NCI-H2227 (cell line): ENCODE results near the gene ATP2A3.
"Not testable (repeated sequence)": the region's sequence is repeated elsewhere in the genome, so short reads cannot be mapped to it uniquely, and the experiment has no call there.

Experiments
- DNase-seq: peaks from one replicate; lab custom pipeline; 2025; ENCODE audit not compliant: unreplicated experiment; lab: John Stamatoyannopoulos, UW

The ATP2A3 gene

GRCh38 chr17:3956327-3956957, 7.8 kb downstream of the ATP2A3 start:
- no peak for DNase-seq

- DNase-seq, result no peak
Measured at GRCh38 chr17:3955673-3955988, 8.6 kb downstream of the ATP2A3 start.

GRCh38 chr17:3954976-3955672, 9.1 kb downstream of the ATP2A3 start:
- DNase-seq, result no peak

- DNase-seq, result no peak
Measured at GRCh38 chr17:3954086-3954485, 10.2 kb downstream of the ATP2A3 start.

- DNase-seq, result no peak
Measured at GRCh38 chr17:3953542-3953941, 10.7 kb downstream of the ATP2A3 start.

- no peak for DNase-seq
Measured at GRCh38 chr17:3952186-3952585, 12.1 kb downstream of the ATP2A3 start.

GRCh38 chr17:3951420-3951819, 12.8 kb downstream of the ATP2A3 start:
- DNase-seq, result no peak

GRCh38 chr17:3951003-3951402, 13.2 kb downstream of the ATP2A3 start:
- DNase-seq, result no peak

GRCh38 chr17:3950584-3950983, 13.7 kb downstream of the ATP2A3 start:
- no peak for DNase-seq

- no peak for DNase-seq
Measured at GRCh38 chr17:3949418-3949817, 14.8 kb downstream of the ATP2A3 start.

GRCh38 chr17:3948551-3948950, 15.7 kb downstream of the ATP2A3 start:
- DNase-seq, result not testable (repeated sequence)

GRCh38 chr17:3947318-3947810, 16.9 kb downstream of the ATP2A3 start:
- DNase-seq, result no peak

- DNase-seq, result no peak
Measured at GRCh38 chr17:3946711-3947235, 17.5 kb downstream of the ATP2A3 start.

- peak; percentile 10 for DNase-seq
Measured at GRCh38 chr17:3944485-3945388, 19.5 kb downstream of the ATP2A3 start.

GRCh38 chr17:3943240-3943891, 20.9 kb downstream of the ATP2A3 start:
- DNase-seq, result no peak

- no peak for DNase-seq
Measured at GRCh38 chr17:3940965-3941698, 23.1 kb downstream of the ATP2A3 start.

GRCh38 chr17:3937359-3937758, 26.9 kb downstream of the ATP2A3 start:
- no peak for DNase-seq

GRCh38 chr17:3935825-3936355, 28.3 kb downstream of the ATP2A3 start:
- no peak for DNase-seq

GRCh38 chr17:3935140-3935542, 29.1 kb downstream of the ATP2A3 start:
- DNase-seq, result peak; percentile 76

- DNase-seq, result no peak
Measured at GRCh38 chr17:3929764-3930163, 34.5 kb downstream of the ATP2A3 start.
